Liver (tissue), 9 donors: ENCODE data around the gene BCAR3. TPM values are rescaled to one million over a fixed set of nuclear protein-coding genes. Genes with fewer than 3 reads are reported as not detected.

Experiments
- DNase-seq: peaks from one replicate; pipeline ENCODE4 v3.0.0-alpha.2; 2017; ENCODE audit warnings: low spot score
- H3K27ac ChIP-seq, 2 donors: one replicate each; pipeline ENCODE4 v1.7.0; 2013; ENCODE audit warnings: inconsistent platforms in 2 of 2, low read length in 2 of 2, control low read depth in 1 of 2, low read depth in 1 of 2, mild to moderate bottlenecking in 1 of 2
- H3K27me3 ChIP-seq, 4 donors: one replicate each; pipeline versions ENCODE4 v1.6.1 to v1.7.0; 2013; ENCODE audit warnings: low read length in 3 of 4, inconsistent platforms in 1 of 4, mild to moderate bottlenecking in 1 of 4, moderate library complexity in 1 of 4; ENCODE audit not compliant: control insufficient read depth in 4 of 4, insufficient read depth in 4 of 4
- H3K36me3 ChIP-seq, 4 donors: one replicate each; pipeline versions ENCODE4 v1.6.1 to v1.7.0; 2013; ENCODE audit warnings: low read length in 3 of 4, mild to moderate bottlenecking in 3 of 4, low read depth in 1 of 4, moderate library complexity in 1 of 4; ENCODE audit not compliant: control insufficient read depth in 4 of 4, insufficient read depth in 3 of 4
- H3K4me1 ChIP-seq, 4 donors: one replicate each; pipeline versions ENCODE4 v1.6.1 to v1.7.0; 2013; ENCODE audit warnings: low read length in 3 of 4, mild to moderate bottlenecking in 3 of 4, moderate library complexity in 1 of 4; ENCODE audit not compliant: control insufficient read depth in 4 of 4, insufficient read depth in 4 of 4
- H3K4me3 ChIP-seq, 3 donors: one replicate each; pipeline versions ENCODE4 v1.6.1 to v1.7.0; 2013; ENCODE audit warnings: low read length in 3 of 3, control low read depth in 1 of 3, low read depth in 1 of 3, mild to moderate bottlenecking in 1 of 3
- H3K9ac ChIP-seq, 2 donors: one replicate each; pipeline ENCODE4 v1.7.0; 2013; ENCODE audit warnings: low read length in 2 of 2, mild to moderate bottlenecking in 2 of 2, moderate library complexity in 2 of 2, control low read depth in 1 of 2, low read depth in 1 of 2
- H3K9me3 ChIP-seq, 4 donors: one replicate each; pipeline versions ENCODE4 v1.6.1 to v1.7.0; 2013; ENCODE audit warnings: low read length in 3 of 4; ENCODE audit not compliant: control insufficient read depth in 4 of 4
- ATF3 ChIP-seq: IDR thresholded peaks from 2 replicates; pipeline ENCODE4 v1.6.1; 2016; ENCODE audit warnings: antibody characterized with exemption
- CTCF ChIP-seq: fragments of 150-350 bp; IDR thresholded peaks from 2 replicates; pipeline ENCODE4 v1.5.1; 2017; ENCODE audit warnings: improper control_type of control experiment, low read depth, low read length; ENCODE audit not compliant: missing input control
- FOXA2 ChIP-seq: IDR thresholded peaks from 2 replicates; pipeline ENCODE4 v1.6.1; 2016; ENCODE audit warnings: antibody characterized with exemption
- GABPA ChIP-seq, 2 donors: IDR thresholded peaks in 1 of 2; conservative IDR thresholded peaks in 1 of 2; 2 replicates each; pipeline ENCODE4 v1.6.1; 2016; ENCODE audit warnings: antibody characterized with exemption in 2 of 2, mild to moderate bottlenecking in 1 of 2, moderate library complexity in 1 of 2
- HNF4A ChIP-seq, 2 donors: conservative IDR thresholded peaks; 2 replicates each; pipeline ENCODE4 v1.6.1; 2016; ENCODE audit warnings: antibody characterized with exemption in 2 of 2, mild to moderate bottlenecking in 2 of 2
- HNF4G ChIP-seq: IDR thresholded peaks from 2 replicates; pipeline ENCODE4 v1.6.1; 2016; ENCODE audit warnings: antibody characterized with exemption
- JUND ChIP-seq, 2 donors: IDR thresholded peaks; 2 replicates each; pipeline ENCODE4 v1.6.1; 2016; ENCODE audit warnings: antibody characterized with exemption in 2 of 2
- MAX ChIP-seq: IDR thresholded peaks from 2 replicates; pipeline ENCODE4 v1.6.1; 2016; ENCODE audit warnings: antibody characterized with exemption
- RAD21 ChIP-seq, 2 donors: IDR thresholded peaks; 2 replicates each; pipeline ENCODE4 v1.6.1; 2016; ENCODE audit warnings: antibody characterized with exemption in 2 of 2, mild to moderate bottlenecking in 2 of 2
- REST ChIP-seq: IDR thresholded peaks from 2 replicates; pipeline ENCODE4 v1.6.1; 2016; ENCODE audit warnings: antibody characterized with exemption, mild to moderate bottlenecking
- RXRA ChIP-seq, 2 donors: IDR thresholded peaks; 2 replicates each; pipeline ENCODE4 v1.6.1; 2017 to 2018; ENCODE audit warnings: antibody characterized with exemption in 2 of 2, mild to moderate bottlenecking in 1 of 2
- SP1 ChIP-seq: IDR thresholded peaks from 2 replicates; pipeline ENCODE4 v1.6.1; 2018; ENCODE audit warnings: antibody characterized with exemption, mild to moderate bottlenecking
- TAF1 ChIP-seq: conservative IDR thresholded peaks from 2 replicates; pipeline ENCODE4 v1.6.1; 2016; ENCODE audit warnings: antibody characterized with exemption, mild to moderate bottlenecking
- YY1 ChIP-seq: IDR thresholded peaks from 2 replicates; pipeline ENCODE4 v1.6.1; 2016; ENCODE audit warnings: antibody characterized with exemption, mild to moderate bottlenecking
- ZBTB33 ChIP-seq: IDR thresholded peaks from 2 replicates; pipeline ENCODE4 v1.6.1; 2016; ENCODE audit warnings: antibody characterized with exemption
- WGBS: extraction: QIAGEN DNeasy Blood & Tissue Kit; methylation state at CpG from one replicate; pipeline ENCODE4 v1.1.7; 2013; 5-methylcytosine and 5-hydroxymethylcytosine counted together
- polyA plus RNA-seq, 2 donors: library from polyadenylated mRNA; stranded (reverse) in 1 of 2; unstranded in 1 of 2; fragments of 200-250 nt in 1 of 2; fragments of >200 nt in 1 of 2; fragmentation: Nextera tagmentation in 1 of 2; extraction: Ambion mirVana in 1 of 2; gene quantifications; one replicate each; pipeline versions ENCODE4 v1.2.1 to v1.2.3, GENCODE V29; 2013 to 2015
- total RNA-seq, 2 donors: library from RNA; depleted of rRNA; stranded (reverse); fragments of >200 nt; gene quantifications; one replicate each; pipeline ENCODE4 v1.2.3, GENCODE V29; 2014
- donor health status: healthy.
- donor health status: healthy.
- donor health status: healthy.
- donor health status: healthy.
- donor health status: healthy.

BCAR3 gene
- total and polyA plus RNA-seq, 4 donors, result 2.8 to 10.3 (median 7.7) TPM

- TF ChIP-seq TAF1, result no peak
- no peak for TF ChIP-seq ATF3
- TF ChIP-seq FOXA2, result no peak
- no peak for TF ChIP-seq GABPA (IDR thresholded peaks at IDR 0.05 in 1 of 2, conservative IDR thresholded peaks at IDR 0.05 in 1 of 2)
- no peak for TF ChIP-seq RAD21 (IDR thresholded peaks at IDR 0.05)
- TF ChIP-seq ZBTB33, result no peak
Observed at GRCh38 chr1:93603601-93604000, 78.0 kb downstream of the BCAR3 start (continued).

GRCh38 chr1:93603106-93603505, 78.5 kb downstream of the BCAR3 start:
- Histone ChIP-seq H3K4me1 (peaks cover 0 to 17% (median 4%) of the 10 kb centered on the region in 4 donors), H3K27ac (no peak overlapping the region), H3K36me3 (peaks cover 0 to 3% (median 0%) of the 10 kb centered on the region in 4 donors), H3K9me3 (no peaks in the 10 kb centered on the region), H3K27me3 (no peaks in the 10 kb centered on the region), H3K9ac (no peak overlapping the region), H3K4me3 (no peak overlapping the region)
- no peak for DNase-seq
- TF ChIP-seq ATF3, result no peak
- TF ChIP-seq JUND (IDR thresholded peaks at IDR 0.05), result no peak
- no peak for TF ChIP-seq HNF4A (conservative IDR thresholded peaks at IDR 0.05)
- TF ChIP-seq HNF4G, result no peak
- TF ChIP-seq YY1, result no peak
- no peak for TF ChIP-seq ZBTB33
- no peak for TF ChIP-seq FOXA2
- no peak for TF ChIP-seq TAF1
- no peak for TF ChIP-seq CTCF
- no peak for TF ChIP-seq RAD21 (IDR thresholded peaks at IDR 0.05)
- no peak for TF ChIP-seq GABPA (IDR thresholded peaks at IDR 0.05 in 1 of 2, conservative IDR thresholded peaks at IDR 0.05 in 1 of 2)
- TF ChIP-seq MAX, result no peak
- WGBS, result 85% methylated on average over 3 of the region's 3 CpGs

- TF ChIP-seq HNF4A (conservative IDR thresholded peaks at IDR 0.05) (no peak), SP1 (no peak), HNF4G (no peak), GABPA (IDR thresholded peaks at IDR 0.05 in 1 of 2, conservative IDR thresholded peaks at IDR 0.05 in 1 of 2) (no peak), ZBTB33 (no peak), RXRA (IDR thresholded peaks at IDR 0.05) (no peak), REST (no peak), RAD21 (IDR thresholded peaks at IDR 0.05) (no peak)
- 98% methylated on average over 4 of the region's 4 CpGs for WGBS
- DNase-seq, result no peak
Observed at GRCh38 chr1:93602101-93602500, 79.5 kb downstream of the BCAR3 start.

More at GRCh38 chr1:93602101-93602500, 79.5 kb downstream of the BCAR3 start:
- Histone ChIP-seq H3K4me1 (peaks cover 0 to 14% (median 4%) of the 10 kb centered on the region in 4 donors), H3K9me3 (no peaks in the 10 kb centered on the region), H3K36me3 (peaks cover 0 to 3% (median 0%) of the 10 kb centered on the region in 4 donors), H3K27me3 (no peaks in the 10 kb centered on the region), H3K27ac (no peak overlapping the region), H3K9ac (no peak overlapping the region), H3K4me3 (no peak overlapping the region)
